ENCODE results near the gene OPN4.

Gene OPN4

GRCh38 chr10:86663046-86663345 is 8.6 kb downstream of the OPN4 start:
- DNase-seq, result no peak

- no peak for DNase-seq
Observed at GRCh38 chr10:86663576-86664339, 9.4 kb downstream of the OPN4 start.

- no peak for DNase-seq
Observed at GRCh38 chr10:86664341-86665217, 10.2 kb downstream of the OPN4 start.

GRCh38 chr10:86665218-86665607 is 10.9 kb downstream of the OPN4 start:
- no peak for DNase-seq

GRCh38 chr10:86665868-86666267 is 11.5 kb downstream of the OPN4 start:
- no peak for DNase-seq

GRCh38 chr10:86666538-86666937 is 12.2 kb downstream of the OPN4 start:
- no peak for DNase-seq

GRCh38 chr10:86667421-86668181 is 13.3 kb downstream of the OPN4 start:
- no peak for DNase-seq

GRCh38 chr10:86668297-86669165 is 14.2 kb downstream of the OPN4 start, which contains the start of gene LDB3:
Gene LDB3 (plus strand): TSS chr10:86668511. CDS start chr10:86668692, 181 bp downstream.
- DNase-seq, result no peak

GRCh38 chr10:86670290-86670811 is 16.0 kb downstream of the OPN4 start:
- no peak for DNase-seq

- no peak for DNase-seq
Observed at GRCh38 chr10:86670876-86671275, 16.5 kb downstream of the OPN4 start.

- no peak for DNase-seq
Observed at GRCh38 chr10:86671419-86671818, 17.1 kb downstream of the OPN4 start.

GRCh38 chr10:86671985-86672710 is 17.8 kb downstream of the OPN4 start:
- DNase-seq, result no peak

GRCh38 chr10:86673216-86673826 is 19.0 kb downstream of the OPN4 start:
- no peak for DNase-seq

- DNase-seq, result no peak
Observed at GRCh38 chr10:86673827-86674581, 19.7 kb downstream of the OPN4 start.

GRCh38 chr10:86674912-86675311 is 20.6 kb downstream of the OPN4 start:
- no peak for DNase-seq

GRCh38 chr10:86677374-86677773 is 23.0 kb downstream of the OPN4 start:
- no peak for DNase-seq

- no peak for DNase-seq
Observed at GRCh38 chr10:86678999-86679792, 24.8 kb downstream of the OPN4 start.

GRCh38 chr10:86681047-86681446 is 26.7 kb downstream of the OPN4 start:
- no peak for DNase-seq

- DNase-seq, result no peak
Observed at GRCh38 chr10:86681722-86682386, 27.5 kb downstream of the OPN4 start.
